ENCODE data around the gene CLDN5.

GRCh38 chr22:19529811-19530210 is 5.6 kb upstream of the CLDN5 start:
- TF ChIP-seq, protein P1, sequence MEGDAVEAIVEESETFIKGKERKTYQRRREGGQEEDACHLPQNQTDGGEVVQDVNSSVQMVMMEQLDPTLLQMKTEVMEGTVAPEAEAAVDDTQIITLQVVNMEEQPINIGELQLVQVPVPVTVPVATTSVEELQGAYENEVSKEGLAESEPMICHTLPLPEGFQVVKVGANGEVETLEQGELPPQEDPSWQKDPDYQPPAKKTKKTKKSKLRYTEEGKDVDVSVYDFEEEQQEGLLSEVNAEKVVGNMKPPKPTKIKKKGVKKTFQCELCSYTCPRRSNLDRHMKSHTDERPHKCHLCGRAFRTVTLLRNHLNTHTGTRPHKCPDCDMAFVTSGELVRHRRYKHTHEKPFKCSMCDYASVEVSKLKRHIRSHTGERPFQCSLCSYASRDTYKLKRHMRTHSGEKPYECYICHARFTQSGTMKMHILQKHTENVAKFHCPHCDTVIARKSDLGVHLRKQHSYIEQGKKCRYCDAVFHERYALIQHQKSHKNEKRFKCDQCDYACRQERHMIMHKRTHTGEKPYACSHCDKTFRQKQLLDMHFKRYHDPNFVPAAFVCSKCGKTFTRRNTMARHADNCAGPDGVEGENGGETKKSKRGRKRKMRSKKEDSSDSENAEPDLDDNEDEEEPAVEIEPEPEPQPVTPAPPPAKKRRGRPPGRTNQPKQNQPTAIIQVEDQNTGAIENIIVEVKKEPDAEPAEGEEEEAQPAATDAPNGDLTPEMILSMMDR (IDR thresholded peaks at IDR 0.05): no peak
- TF ChIP-seq EZH2 (IDR thresholded peaks at IDR 0.05; ENCODE audit: borderline replicate concordance, insufficient read depth, low read depth, low read length, poor library complexity, severe bottlenecking): no peak
